Heart right ventricle (tissue), 16 donors: ENCODE data around the gene TRAPPC14. TPM values are rescaled to one million over a fixed set of nuclear protein-coding genes. Genes with fewer than 3 reads are reported as not detected.

Experiments
- ATAC-seq, 8 donors: fragments of 200-7000 bp; cut with Tn5 transposase; one replicate each; pipeline ENCODE4 v1.9.1; 2020; ENCODE audit warnings: mild to moderate bottlenecking in 8 of 8, moderate library complexity in 8 of 8, moderate number of reproducible peaks in 1 of 8
- DNase-seq, 2 donors: peaks; one replicate each; pipeline ENCODE4 v3.0.0-alpha.2; 2020
- H3K27ac ChIP-seq, 10 donors: fragments of 200-600 bp; sonication (generic) in 2 of 10; one replicate each; pipeline versions ENCODE4 v1.5.0 to v1.8.0; 2020 to 2022; ENCODE audit warnings: mild to moderate bottlenecking in 3 of 10
- H3K27me3 ChIP-seq, 7 donors: fragments of 200-600 bp; one replicate each; pipeline ENCODE4 v1.8.0; 2021 to 2022; ENCODE audit warnings: mild to moderate bottlenecking in 2 of 7
- H3K36me3 ChIP-seq, 9 donors: fragments of 200-600 bp; sonication (generic) in 1 of 9; one replicate each; pipeline versions ENCODE4 v1.5.0 to v1.8.0; 2020 to 2022; ENCODE audit warnings: mild to moderate bottlenecking in 2 of 9
- H3K4me1 ChIP-seq, 9 donors: fragments of 200-600 bp; sonication (generic) in 1 of 9; one replicate each; pipeline versions ENCODE4 v1.5.0 to v1.8.0; 2020 to 2022; ENCODE audit warnings: mild to moderate bottlenecking in 4 of 9
- H3K4me3 ChIP-seq, 10 donors: fragments of 200-600 bp; sonication (generic) in 2 of 10; one replicate each; pipeline versions ENCODE4 v1.5.0 to v1.8.0; 2020 to 2022; ENCODE audit warnings: mild to moderate bottlenecking in 7 of 10, moderate library complexity in 2 of 10
- H3K9me3 ChIP-seq, 11 donors: fragments of 200-600 bp in 10 of 11; sonication (generic) in 2 of 11; one replicate each; pipeline versions ENCODE4 v1.5.0 to v1.8.0; 2013 to 2022; ENCODE audit warnings: mild to moderate bottlenecking in 2 of 11, control low read depth in 1 of 11, moderate library complexity in 1 of 11
- CTCF ChIP-seq, 9 donors: fragments of 200-600 bp; sonication (generic) in 2 of 9; IDR thresholded peaks; one replicate each; pipeline versions ENCODE4 v1.5.0 to v1.8.0; 2021 to 2022; ENCODE audit warnings: antibody characterized with exemption in 9 of 9, mild to moderate bottlenecking in 5 of 9, moderate library complexity in 1 of 9
- WGBS, 2 donors: extraction: QIAGEN DNeasy Blood & Tissue Kit; methylation state at CpG; one replicate each; pipeline ENCODE4 v1.1.7; 2013; ENCODE audit warnings: inconsistent platforms in 1 of 2; 5-methylcytosine and 5-hydroxymethylcytosine counted together
- intact Hi-C, 10 donors: fragments of 100-400 bp; cut with DNase I; formaldehyde crosslinking; loops; one replicate each; pipeline versions ENCODE4 v1.11.1 to v1.14.2; 2022
- polyA plus RNA-seq, 2 donors: library from polyadenylated mRNA; stranded (reverse); fragments of 200-250 nt; gene quantifications; one replicate each; pipeline ENCODE4 v1.2.3, GENCODE V29; 2013
- total RNA-seq, 10 donors: library from RNA; stranded (reverse); fragmentation: NEBNext Ultra II Directional in 3 of 10; extraction: Animal tissue kit (Norgen Biotek cat#: 25700) in 3 of 10; gene quantifications; one replicate each; pipeline versions ENCODE4 v1.2.1 to v1.2.4, GENCODE V29; 2021 to 2023
- donor health status: Arrhythmogenic right ventricular cardiomyopathy.
- donor health status: ischemic (EF 13 %, LVEDD 7.1; RV severe dilation, severe dysfunction).
- donor health status: healthy with polysubstance abuse.
- donor health status: DM: no; HTN: yes; CAD: no.
- donor health status: DM: no; HTN: no; CAD: no.
- donor health status: ischemic (EF 25% LVEDD 6.9; RV normal size, moderate dysfunction).
- donor health status: ischemic (EF 25% LVEDD 5.7; RV mildly dilated, moderate dysfunction).
- donor health status: healthy.
- donor health status: DM: yes; HTN: yes; CAD: no.
- donor health status: Ischemic cardiomyopathy.
- donor health status: ischemic (EF 35%, LVEDD 5.7; RV mildly dilated, moderate dysfunction).
- donor health status: nonischemic (EF 11% LVEDD 7.7; RV severe dilation, severe dysfunction).
- donor health status: DM: yes; HTN: yes; CAD: no.
- donor health status: PGD.
- donor health status: ischemic (EF 29% LVEDD 5.4; RV normal size, mild dysfunction).
- donor health status: nonischemic (EF 23%, LVEDD 6.1; RV moderate dilation, normal function).

TRAPPC14 gene
- total and polyA plus RNA-seq, 12 donors = 3.9 to 17.5 (median 7.7) TPM

- Histone ChIP-seq H3K4me1 (peaks cover 11 to 43% (median 22%) of the 10 kb centered on the region in 9 donors), H3K36me3 (peaks cover 0 to 15% (median 0%) of the 10 kb centered on the region in 9 donors), H3K4me3 (peak within 1 kb of the TSS; percentile 81 to 98 (median 94)), H3K27me3 (no peaks in the 10 kb centered on the region), H3K27ac (peak within 1 kb of the TSS; percentile 82 to 98 (median 96)), H3K9me3 (no peaks in the 10 kb centered on the region)
- DNase-seq = peak; percentile 85 to 93
- peak in 1 of 9 donors; percentile 3 for TF ChIP-seq CTCF (IDR thresholded peaks at IDR 0.05)
- intact Hi-C loops = loop anchor here in 6 of 10 donors (2.0 to 10.0 kb wide), 5 partner anchors 40 to 212 kb away; partner anchors contain the start of genes COPS6 (in 1 of the 6), TRIM4 (in 1 of the 6) and ZNF3 (in 1 of the 6)
- peak; percentile 92 to 97 (median 96) for ATAC-seq
- WGBS, 2 donors = 0% methylated on average over 83 to 84 of the region's 85 CpGs
Observed at GRCh38 chr7:100126931-100127865, 31.3 kb downstream of the TRAPPC14 start, which contains the start of gene MBLAC1. TSS of gene MBLAC1 (plus strand) at chr7:100126967. CDS start at chr7:100127396, 429 bp downstream.

DNA sequence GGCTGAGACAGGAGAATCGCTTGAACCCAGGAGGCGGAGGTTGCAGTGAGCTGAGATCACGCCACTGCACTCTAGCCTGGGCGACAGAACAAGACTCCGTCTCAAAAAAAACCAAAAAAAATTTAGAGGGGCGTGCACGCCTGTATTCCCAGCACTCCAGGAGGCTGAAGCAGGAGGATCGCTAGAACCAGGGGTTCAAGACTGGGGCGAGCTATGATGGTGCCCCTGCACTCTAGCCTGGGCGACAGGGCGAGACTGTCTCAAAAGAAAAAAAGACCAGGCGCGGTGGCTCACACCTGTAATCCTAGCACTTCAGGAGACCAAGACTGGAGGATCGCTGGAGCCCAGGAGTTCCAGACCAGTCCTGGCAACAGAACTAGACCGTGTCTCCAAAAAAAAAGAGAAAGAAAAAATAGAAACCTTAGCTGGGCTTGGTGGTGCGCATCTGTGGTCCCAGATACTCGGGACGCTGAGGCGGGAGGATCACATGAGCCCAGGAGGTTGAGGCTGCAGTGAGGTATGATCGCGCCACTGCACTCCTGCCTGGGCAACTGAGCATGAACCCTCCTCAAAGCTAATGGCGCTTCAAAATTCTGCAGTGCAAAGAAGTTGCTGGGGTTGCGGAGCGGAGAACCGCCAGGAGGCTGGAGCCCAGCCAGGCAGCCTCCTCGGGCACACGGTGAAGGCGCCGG is 32.1 kb downstream of the TRAPPC14 start:
- TF ChIP-seq CTCF (IDR thresholded peaks at IDR 0.05) = no peak
- Histone ChIP-seq H3K4me1 (peaks cover 11 to 42% (median 22%) of the 10 kb centered on the region in 9 donors), H3K36me3 (peaks cover 0 to 15% (median 0%) of the 10 kb centered on the region in 9 donors), H3K4me3 (peak overlapping the region; percentile 81 to 98 (median 94)), H3K27ac (peak overlapping the region; percentile 82 to 98 (median 96)), H3K9me3 (no peaks in the 10 kb centered on the region), H3K27me3 (no peaks in the 10 kb centered on the region)
- no peak for DNase-seq
- peak in 7 of 8 donors; percentile 17 to 54 (median 47) for ATAC-seq
- intact Hi-C loops = loop anchor here in 6 of 10 donors (2.0 to 10.0 kb wide), 5 partner anchors 39 to 212 kb away; partner anchors contain the start of genes COPS6 (in 1 of the 6), TRIM4 (in 1 of the 6) and ZNF3 (in 1 of the 6)
- WGBS, 2 donors = 15 to 16% methylated on average over 29 of the region's 29 CpGs

- no peak for DNase-seq
- intact Hi-C loops = loop anchor here in 5 of 10 donors (5.0 to 10.0 kb wide), 4 partner anchors 37 to 210 kb away; partner anchors contain the start of genes COPS6 (in 1 of the 5) and TRIM4 (in 1 of the 5)
- 68 to 73% methylated on average over 4 of the region's 4 CpGs for WGBS, 2 donors
Observed at GRCh38 chr7:100124301-100125230, 34.0 kb downstream of the TRAPPC14 start.

More at GRCh38 chr7:100124301-100125230, 34.0 kb downstream of the TRAPPC14 start:
- no peaks in the 10 kb centered on the region for H3K27me3 ChIP-seq
- no peak for ATAC-seq
- H3K4me1 ChIP-seq = peaks cover 13 to 46% (median 32%) of the 10 kb centered on the region in 9 donors
- no peak overlapping the region for H3K27ac ChIP-seq
- H3K9me3 ChIP-seq = no peaks in the 10 kb centered on the region
- peaks cover 0 to 15% (median 0%) of the 10 kb centered on the region in 9 donors for H3K36me3 ChIP-seq
- no peak for TF ChIP-seq CTCF (IDR thresholded peaks at IDR 0.05)
- no peak overlapping the region for H3K4me3 ChIP-seq
